ENCODE data around the gene PDE6D.

GRCh38 chr2:231803501-231804138 lies 22.5 kb upstream of the PDE6D start:
- no peak for TF ChIP-seq CTCF (IDR thresholded peaks at IDR 0.05; ENCODE audit: poor library complexity)
- TF ChIP-seq EZH2phosphoT487 (IDR thresholded peaks at IDR 0.05; ENCODE audit: low read depth, severe bottlenecking, unreplicated experiment): no peak

Data from hepatocyte (in vitro differentiated cells).